Activated CD8-positive, alpha-beta T cell treated with anti-CD3 and anti-CD28 coated beads for 36 hours (primary cell): ENCODE results near the gene AGA. TPM values are rescaled to one million over a fixed set of nuclear protein-coding genes. Genes with fewer than 3 reads are reported as not detected.

ENCODE experiments used
- ATAC-seq: fragments of 200-7000 bp; cut with Tn5 transposase; one replicate; pipeline ENCODE4 v1.10.0; 2021; ENCODE audit warnings: mild to moderate bottlenecking, moderate library complexity
- CTCF ChIA-PET: fragments of 350-600 bp; sonication (Branson Sonifier 250); formaldehyde crosslinking; loops from one replicate; lab custom pipeline; 2021; ENCODE audit warnings: antibody characterized with exemption; lab: Charles Lee
- POLR2A ChIA-PET: fragments of 350-600 bp; sonication (Branson Sonifier 250); formaldehyde crosslinking; loops from one replicate; lab custom pipeline; 2021; ENCODE audit warnings: antibody characterized with exemption; lab: Charles Lee
- DNase-seq: peaks from one replicate; pipeline ENCODE4 v3.0.0-alpha.2; 2020
- H3K27ac Mint-ChIP-seq: one replicate; pipeline ENCODE4 v1.8.0; 2021; ENCODE audit warnings: mild to moderate bottlenecking, mixed read lengths
- H3K27me3 Mint-ChIP-seq: one replicate; pipeline ENCODE4 v1.8.0; 2021; ENCODE audit warnings: mixed read lengths
- H3K36me3 Mint-ChIP-seq: one replicate; pipeline ENCODE4 v1.8.0; 2021; ENCODE audit warnings: low read depth, mixed read lengths
- H3K4me1 Mint-ChIP-seq: one replicate; pipeline ENCODE4 v1.8.0; 2021; ENCODE audit warnings: low read depth, mixed read lengths
- H3K4me3 Mint-ChIP-seq: one replicate; pipeline ENCODE4 v1.8.0; 2021; ENCODE audit warnings: mild to moderate bottlenecking, moderate library complexity, mixed read lengths
- H3K9me3 Mint-ChIP-seq: one replicate; pipeline ENCODE4 v1.8.0; 2021; ENCODE audit warnings: mixed read lengths
- CTCF ChIP-seq: fragments of 200-600 bp; IDR thresholded peaks from one replicate; pipeline ENCODE4 v1.8.0; 2022; ENCODE audit warnings: antibody characterized with exemption, mild to moderate bottlenecking
- intact Hi-C: fragments of 100-400 bp; cut with micrococcal nuclease; formaldehyde crosslinking; loops from one replicate; pipeline ENCODE4 v1.10.0; 2022
- total RNA-seq, 2 experiments: library from RNA; stranded (reverse); gene quantifications; one replicate each; pipeline ENCODE4 v1.2.3, GENCODE V29; 2021

The AGA gene
- total RNA-seq, 2 experiments from 2014 or later: 19.7 to 21.8 TPM

GRCh38 chr4:177384856-177385397 lies 57.3 kb downstream of the AGA start:
- Mint-ChIP-seq H3K36me3 (no peaks in the 10 kb centered on the region), H3K27ac (no peak overlapping the region), H3K4me1 (peaks cover 5% of the 10 kb centered on the region), H3K9me3 (no peaks in the 10 kb centered on the region), H3K4me3 (no peak overlapping the region), H3K27me3 (peaks cover 1% of the 10 kb centered on the region)
- intact Hi-C loops: no loop called here
- no peak for TF ChIP-seq CTCF
- ATAC-seq (no peak), DNase-seq (no peak)
- ChIA-PET POLR2A (no interaction called here), CTCF (interaction anchor here (1.2 kb wide), 1 partner anchor 8 kb away, joined by 4 read pairs; no protein-coding TSS in a partner anchor)

GRCh38 chr4:177381762-177382310 lies 60.4 kb downstream of the AGA start:
- POLR2A ChIA-PET: no interaction called here
- intact Hi-C loops: no loop called here
- no peak for ATAC-seq

More at GRCh38 chr4:177381762-177382310, 60.4 kb downstream of the AGA start:
- CTCF ChIA-PET: interaction anchor here (0.8 to 1.1 kb wide), 2 partner anchors 12 to 58 kb away, joined by 3 read pairs; no protein-coding TSS in a partner anchor
- Mint-ChIP-seq H3K4me3 (no peak overlapping the region), H3K9me3 (no peaks in the 10 kb centered on the region), H3K27ac (no peak overlapping the region), H3K27me3 (peaks cover 1% of the 10 kb centered on the region), H3K4me1 (peaks cover 5% of the 10 kb centered on the region), H3K36me3 (no peaks in the 10 kb centered on the region)
- no peak for TF ChIP-seq CTCF
- DNase-seq: no peak

Other genes with a start within 250 kb of the AGA start
- gene NEIL3, start 132.6 kb downstream of the AGA start, total RNA-seq: 10 to 100 TPM; 16.6 to 18.7 TPM